Keratinocyte (primary cell): ENCODE results near the gene WASHC4. TPM values are rescaled to one million over a fixed set of nuclear protein-coding genes. Genes with fewer than 3 reads are reported as not detected.

ENCODE experiments used
- DNase-seq: peaks from one replicate; pipeline ENCODE4 v3.0.0-alpha.2; 2011; ENCODE audit warnings: low read depth, missing footprints, low spot score
- FAIRE-seq: peaks from 2 replicates; lab custom pipeline; 2011; peaks lifted over from hg19 to GRCh38; lab: Jason Lieb, UNC
- H2AFZ ChIP-seq: 2 replicates; pipeline ENCODE4 v1.6.0; 2012; ENCODE audit warnings: low read length, control low read depth, inconsistent platforms; ENCODE audit not compliant: control insufficient read depth
- H3K27ac ChIP-seq: 2 replicates; pipeline ENCODE4 v1.5.1; 2011; ENCODE audit warnings: low read length; ENCODE audit not compliant: control insufficient read depth, insufficient read depth
- H3K27me3 ChIP-seq: 3 replicates; pipeline ENCODE4 v1.6.0; 2011; ENCODE audit warnings: low read length; ENCODE audit not compliant: control insufficient read depth, insufficient read depth; ENCODE audit errors: extremely low read depth
- H3K36me3 ChIP-seq, 2 experiments: 2 replicates in 1 of 2; 3 replicates in 1 of 2; pipeline ENCODE4 v1.5.1; 2011; ENCODE audit warnings: low read length in 2 of 2, mild to moderate bottlenecking in 1 of 2; ENCODE audit not compliant: control insufficient read depth in 2 of 2, insufficient read depth in 2 of 2; ENCODE audit errors: extremely low read depth in 1 of 2
- H3K4me1 ChIP-seq: 3 replicates; pipeline ENCODE4 v1.5.1; 2011; ENCODE audit warnings: low read length; ENCODE audit not compliant: control insufficient read depth, insufficient read depth; ENCODE audit errors: extremely low read depth
- H3K4me2 ChIP-seq: 3 replicates; pipeline ENCODE4 v1.6.0; 2011; ENCODE audit warnings: low read depth, low read length; ENCODE audit not compliant: control insufficient read depth, insufficient read depth; ENCODE audit errors: extremely low read depth
- H3K4me3 ChIP-seq, 3 experiments: fragments of 200-600 bp in 1 of 3; sonication (generic) in 1 of 3; 2 replicates in 2 of 3; 3 replicates in 1 of 3; pipeline ENCODE4 v1.5.1; 2011 to 2016; ENCODE audit warnings: low read length in 3 of 3, mild to moderate bottlenecking in 3 of 3, control low read depth in 2 of 3, inconsistent platforms in 1 of 3, low read depth in 1 of 3, mixed read lengths in 1 of 3, mixed run types in 1 of 3, moderate library complexity in 1 of 3; ENCODE audit not compliant: control insufficient read depth in 2 of 3, insufficient read depth in 2 of 3; ENCODE audit errors: extremely low read depth in 1 of 3
- H3K79me2 ChIP-seq: 2 replicates; pipeline ENCODE4 v1.6.0; 2012; ENCODE audit warnings: low read length; ENCODE audit not compliant: control insufficient read depth, insufficient read depth
- H3K9ac ChIP-seq: 3 replicates; pipeline ENCODE4 v1.6.0; 2011; ENCODE audit warnings: low read length; ENCODE audit not compliant: control insufficient read depth, insufficient read depth; ENCODE audit errors: extremely low read depth
- H3K9me1 ChIP-seq: 3 replicates; pipeline ENCODE4 v1.6.0; 2011; ENCODE audit warnings: low read length; ENCODE audit not compliant: control insufficient read depth, insufficient read depth; ENCODE audit errors: extremely low read depth
- H3K9me3 ChIP-seq: 2 replicates; pipeline ENCODE4 v1.5.1; 2012; ENCODE audit warnings: low read depth, low read length; ENCODE audit not compliant: control insufficient read depth
- H4K20me1 ChIP-seq: 3 replicates; pipeline ENCODE4 v1.6.0; 2011; ENCODE audit warnings: low read length; ENCODE audit not compliant: control insufficient read depth, insufficient read depth; ENCODE audit errors: extremely low read depth
- EZH2 ChIP-seq: IDR thresholded peaks from one replicate; pipeline ENCODE4 v1.6.1; 2012; ENCODE audit warnings: inconsistent platforms, mild to moderate bottlenecking, low read length, moderate library complexity
- dilution Hi-C: fragments of 300-500 bp; cut with MboI; formaldehyde crosslinking; loops from one replicate; pipeline ENCODE4 v1.7.0; 2020; ENCODE audit warnings: low sequenced_read_pairs; ENCODE audit not compliant: extremely low pct_ligation_motif_present
- polyA plus RNA-seq, 5 experiments: library from polyadenylated mRNA; depleted of rRNA in 3 of 5; stranded (reverse) in 3 of 5; stranded (forward) in 1 of 5; unstranded in 1 of 5; fragments of >200 nt; gene quantifications; 1 replicate in 1 of 5; 2 replicates in 3 of 5; 3 replicates in 1 of 5; pipeline versions ENCODE4 v1.2.1 to v1.2.3, GENCODE V29; 2011 to 2012; ENCODE audit warnings: missing spikeins in 2 of 5, low read depth in 1 of 5, low replicate concordance in 1 of 5
- TF ChIP-seq, protein P1 (sequence below), 3 experiments: IDR thresholded peaks in 1 of 3; conservative IDR thresholded peaks in 1 of 3; optimal IDR thresholded peaks in 1 of 3; 2 replicates in 2 of 3; 3 replicates in 1 of 3; pipeline versions ENCODE3 to v1.5.1; 2011; ENCODE audit warnings: low read length in 3 of 3, mild to moderate bottlenecking in 3 of 3, moderate library complexity in 2 of 3, control low read depth in 1 of 3, inconsistent platforms in 1 of 3; ENCODE audit not compliant: insufficient read depth in 2 of 3; ENCODE audit errors: extremely low read depth in 1 of 3

Gene WASHC4
- polyA plus RNA-seq, 1 donor (not counting 4 experiments of a cell fraction or from before 2014, with no cell fraction given): 58.1 TPM

DNA sequence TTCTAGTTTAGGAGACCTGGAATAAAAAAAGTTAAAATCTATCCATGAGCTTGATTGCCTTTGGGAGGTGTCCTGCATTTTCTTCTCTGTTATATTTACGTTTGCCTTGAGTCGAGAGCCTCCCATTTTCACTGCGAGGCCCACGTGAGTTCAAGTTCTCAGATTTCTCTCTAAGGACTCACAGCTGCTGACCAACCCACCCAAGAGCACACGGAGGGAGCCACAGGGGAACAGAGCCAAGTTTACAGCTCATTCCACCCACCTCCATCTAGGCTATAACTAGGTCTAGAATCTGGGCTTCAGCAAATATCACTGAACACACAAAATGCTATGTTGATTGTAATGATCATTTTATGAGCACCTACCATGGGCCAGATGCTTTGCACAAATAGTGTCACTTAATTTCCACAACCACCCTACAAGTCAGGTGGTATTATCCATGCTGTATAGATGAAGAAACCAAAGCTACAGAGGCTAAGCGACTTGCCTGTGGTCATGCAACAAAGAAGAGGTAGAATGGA is 40.0 kb upstream of the WASHC4 start:
- TF ChIP-seq, protein P1, sequence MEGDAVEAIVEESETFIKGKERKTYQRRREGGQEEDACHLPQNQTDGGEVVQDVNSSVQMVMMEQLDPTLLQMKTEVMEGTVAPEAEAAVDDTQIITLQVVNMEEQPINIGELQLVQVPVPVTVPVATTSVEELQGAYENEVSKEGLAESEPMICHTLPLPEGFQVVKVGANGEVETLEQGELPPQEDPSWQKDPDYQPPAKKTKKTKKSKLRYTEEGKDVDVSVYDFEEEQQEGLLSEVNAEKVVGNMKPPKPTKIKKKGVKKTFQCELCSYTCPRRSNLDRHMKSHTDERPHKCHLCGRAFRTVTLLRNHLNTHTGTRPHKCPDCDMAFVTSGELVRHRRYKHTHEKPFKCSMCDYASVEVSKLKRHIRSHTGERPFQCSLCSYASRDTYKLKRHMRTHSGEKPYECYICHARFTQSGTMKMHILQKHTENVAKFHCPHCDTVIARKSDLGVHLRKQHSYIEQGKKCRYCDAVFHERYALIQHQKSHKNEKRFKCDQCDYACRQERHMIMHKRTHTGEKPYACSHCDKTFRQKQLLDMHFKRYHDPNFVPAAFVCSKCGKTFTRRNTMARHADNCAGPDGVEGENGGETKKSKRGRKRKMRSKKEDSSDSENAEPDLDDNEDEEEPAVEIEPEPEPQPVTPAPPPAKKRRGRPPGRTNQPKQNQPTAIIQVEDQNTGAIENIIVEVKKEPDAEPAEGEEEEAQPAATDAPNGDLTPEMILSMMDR (optimal IDR thresholded peaks at IDR 0.05 in 1 of 3, IDR thresholded peaks at IDR 0.05 in 1 of 3, conservative IDR thresholded peaks at IDR 0.05 in 1 of 3; ENCODE audit: extremely low read depth in 1 of 3, insufficient read depth in 2 of 3, low read length in 3 of 3): no peak
- TF ChIP-seq EZH2: no peak
- Histone ChIP-seq H3K9ac (no peak overlapping the region), H3K9me3 (no peaks in the 10 kb centered on the region), H3K79me2 (no peaks in the 10 kb centered on the region), H3K4me3 (no peak overlapping the region), H3K9me1 (no peaks in the 10 kb centered on the region), H2AFZ (no peak overlapping the region), H4K20me1 (no peaks in the 10 kb centered on the region), H3K4me1 (no peaks in the 10 kb centered on the region), H3K4me2 (no peak overlapping the region), H3K27ac (no peak overlapping the region), H3K27me3 (no peaks in the 10 kb centered on the region), H3K36me3 (no peaks in the 10 kb centered on the region)
- DNase-seq (no peak), FAIRE-seq (no peak)
- dilution Hi-C loops: no loop called here

DNA sequence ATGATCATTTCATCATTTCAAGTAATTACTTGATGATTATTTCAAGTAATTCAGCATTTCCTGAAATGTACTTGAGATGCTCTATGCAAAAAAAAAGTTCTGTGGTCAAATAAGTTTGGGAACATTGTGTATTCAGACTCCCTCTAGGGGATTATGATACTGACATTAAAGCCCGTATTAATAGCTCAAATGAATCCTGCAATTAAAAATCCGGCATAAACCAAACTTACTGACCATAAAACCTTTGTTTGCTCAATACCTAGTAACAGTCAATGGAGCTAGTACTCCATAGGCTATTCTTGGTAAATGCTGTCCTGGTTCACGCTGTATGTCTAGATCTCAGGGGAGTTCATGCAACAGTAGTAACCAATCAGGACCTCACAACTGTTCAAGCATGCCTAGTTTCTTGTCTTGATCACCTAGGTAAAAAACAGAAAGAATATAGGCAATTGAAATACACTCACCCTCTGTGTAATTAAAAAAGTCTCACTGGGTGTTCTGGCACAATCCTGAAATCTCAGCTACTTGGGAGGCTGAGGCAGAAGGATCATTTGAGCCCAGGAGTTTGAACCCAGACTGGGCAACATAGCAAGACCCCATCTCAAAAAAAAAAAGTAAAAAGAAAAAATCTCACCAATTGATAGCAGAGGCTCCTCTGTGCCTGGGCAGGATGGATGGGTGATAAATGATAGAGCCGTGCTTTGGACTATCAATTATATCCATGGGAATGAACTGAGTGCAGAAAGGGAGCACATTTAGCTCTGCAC is 37.4 kb upstream of the WASHC4 start:
- Histone ChIP-seq H3K79me2 (no peaks in the 10 kb centered on the region), H3K4me2 (no peak overlapping the region), H3K9ac (no peak overlapping the region), H3K4me1 (no peaks in the 10 kb centered on the region), H2AFZ (no peak overlapping the region), H3K4me3 (no peak overlapping the region), H3K9me3 (no peaks in the 10 kb centered on the region), H3K27ac (no peak overlapping the region), H3K36me3 (no peaks in the 10 kb centered on the region), H4K20me1 (no peaks in the 10 kb centered on the region), H3K27me3 (no peaks in the 10 kb centered on the region), H3K9me1 (no peaks in the 10 kb centered on the region)
- TF ChIP-seq, protein P1 (optimal IDR thresholded peaks at IDR 0.05 in 1 of 3, IDR thresholded peaks at IDR 0.05 in 1 of 3, conservative IDR thresholded peaks at IDR 0.05 in 1 of 3; ENCODE audit: extremely low read depth in 1 of 3, insufficient read depth in 2 of 3, low read length in 3 of 3): no peak
- no peak for TF ChIP-seq EZH2
- DNase-seq: no peak
- no peak for FAIRE-seq
- dilution Hi-C loops: no loop called here
